Measurements from ENCODE around the gene AP2A1. TPM values are rescaled to one million over a fixed set of nuclear protein-coding genes. Genes with fewer than 3 reads are reported as not detected.

The AP2A1 gene
- total RNA-seq, 1 donor from 2014 or later: 63.9 TPM

GRCh38 chr19:49849433-49850220 lies 82.8 kb downstream of the AP2A1 start:
- no peak for DNase-seq (ENCODE audit: low spot score)
- intact Hi-C loops (cut with DNase I): loop anchor here (2.0 kb wide), 1 partner anchor 37 kb away; the partner anchor contains the start of gene FUZ

GRCh38 chr19:49850221-49850486 lies 83.4 kb downstream of the AP2A1 start:
- no peak for DNase-seq (ENCODE audit: low spot score)
- intact Hi-C loops (cut with DNase I): loop anchor here (2.0 kb wide), 1 partner anchor 37 kb away; the partner anchor contains the start of gene FUZ

GRCh38 chr19:49850487-49851342 lies 83.9 kb downstream of the AP2A1 start, which contains the start of gene PTOV1:
Gene PTOV1, plus strand, starts transcription at chr19:49851159.
- peak; percentile 97 for DNase-seq (ENCODE audit: low spot score)
- intact Hi-C loops (cut with DNase I): loop anchor here (2.0 kb wide), 1 partner anchor 38 kb away; the partner anchor contains the start of gene FUZ

- no peak for DNase-seq (ENCODE audit: low spot score)
- intact Hi-C loops (cut with DNase I): loop anchor here (2.0 kb wide), 1 partner anchor 39 kb away; the partner anchor contains the start of gene FUZ
Observed at GRCh38 chr19:49851456-49852259, 84.9 kb downstream of the AP2A1 start.

- intact Hi-C loops (cut with DNase I): no loop called here
- DNase-seq (ENCODE audit: low spot score): no peak
Observed at GRCh38 chr19:49852631-49853126, 85.9 kb downstream of the AP2A1 start.

GRCh38 chr19:49853852-49854377 lies 87.1 kb downstream of the AP2A1 start:
- DNase-seq (ENCODE audit: low spot score): no peak
- intact Hi-C loops (cut with DNase I): no loop called here

- no peak for DNase-seq (ENCODE audit: low spot score)
- intact Hi-C loops (cut with DNase I): no loop called here
Observed at GRCh38 chr19:49854378-49855263, 87.8 kb downstream of the AP2A1 start.

GRCh38 chr19:49855277-49855675 lies 88.5 kb downstream of the AP2A1 start:
- no peak for DNase-seq (ENCODE audit: low spot score)

GRCh38 chr19:49855676-49856573 lies 89.1 kb downstream of the AP2A1 start:
- DNase-seq (ENCODE audit: low spot score): no peak
- intact Hi-C loops (cut with DNase I): no loop called here

More at GRCh38 chr19:49855277-49855675, 88.5 kb downstream of the AP2A1 start:
- intact Hi-C loops (cut with DNase I): no loop called here

GRCh38 chr19:49856574-49857021 lies 89.8 kb downstream of the AP2A1 start:
- no peak for DNase-seq (ENCODE audit: low spot score)
- intact Hi-C loops (cut with DNase I): no loop called here

Small RNAs within 50 kb of the gene (microRNA-seq; reads per million reads assigned to microRNA genes)
- gene MIR4749 (not detected), gene MIR6799 (not detected), gene MIR6800 (not detected)

Other genes with a start within 250 kb of the AP2A1 start
- gene RCN3, start 239.0 kb upstream of the AP2A1 start, total RNA-seq: 14.0 TPM
- 34.5 TPM for gene NOSIP, start 186.4 kb upstream of the AP2A1 start, total RNA-seq
- gene PRRG2, start 185.7 kb upstream of the AP2A1 start, total RNA-seq: 0.40 TPM
- 15.9 TPM for gene PRR12, start 175.8 kb upstream of the AP2A1 start, total RNA-seq
- gene RRAS, start 126.9 kb upstream of the AP2A1 start, total RNA-seq: 171 TPM
- gene SCAF1, start 124.8 kb upstream of the AP2A1 start, total RNA-seq: 53.1 TPM
- 33.7 TPM for gene IRF3, start 101.1 kb upstream of the AP2A1 start, total RNA-seq
- 8.9 TPM for gene BCL2L12, start 101.1 kb upstream of the AP2A1 start, total RNA-seq
- gene PRMT1, start 89.7 kb upstream of the AP2A1 start, total RNA-seq: 124 TPM
- gene ADM5, start 77.4 kb upstream of the AP2A1 start, total RNA-seq: 0.19 TPM
- gene CPT1C, start 75.9 kb upstream of the AP2A1 start, total RNA-seq: 3.1 TPM
- gene TSKS, start 3.7 kb upstream of the AP2A1 start, total RNA-seq: 0.24 TPM
- gene FUZ, start 46.3 kb downstream of the AP2A1 start, total RNA-seq: 13.7 TPM
- gene MED25, start 51.3 kb downstream of the AP2A1 start, total RNA-seq: 33.0 TPM
- gene PTOV1, start 84.2 kb downstream of the AP2A1 start, total RNA-seq: 95.8 TPM
- gene PNKP, start 100.6 kb downstream of the AP2A1 start, total RNA-seq: 49.5 TPM
- 35.8 TPM for gene AKT1S1, start 110.4 kb downstream of the AP2A1 start, total RNA-seq
- 48.0 TPM for gene TBC1D17, start 110.7 kb downstream of the AP2A1 start, total RNA-seq
- gene IL4I1, start 129.9 kb downstream of the AP2A1 start, total RNA-seq: 1.2 TPM
- gene ATF5, start 162.2 kb downstream of the AP2A1 start, total RNA-seq: 10.6 TPM
- 26.8 TPM for gene NUP62, start 162.5 kb downstream of the AP2A1 start, total RNA-seq
- 0.27 TPM for gene SIGLEC11, start 194.2 kb downstream of the AP2A1 start, total RNA-seq

Measured in cardiac septum (tissue), 1 donor.